Hepatocyte (in vitro differentiated cells): ENCODE results near the gene USP32. TPM values are rescaled to one million over a fixed set of nuclear protein-coding genes. Genes with fewer than 3 reads are reported as not detected.

ENCODE experiments used
- DNase-seq: peaks from one replicate; pipeline ENCODE4 v3.0.0-alpha.2; 2016; ENCODE audit warnings: low spot score
- H2AFZ ChIP-seq: fragments of 200-600 bp; sonication (generic); 2 replicates; pipeline ENCODE4 v1.6.0; 2016; ENCODE audit warnings: antibody characterized with exemption, mild to moderate bottlenecking
- H3K27ac ChIP-seq: fragments of 200-600 bp; sonication (generic); 2 replicates; pipeline ENCODE4 v1.5.1; 2016; ENCODE audit warnings: mild to moderate bottlenecking
- H3K27me3 ChIP-seq: fragments of 200-600 bp; sonication (generic); 2 replicates; pipeline ENCODE4 v1.6.1; 2016
- H3K36me3 ChIP-seq: fragments of 200-600 bp; sonication (generic); replicated peaks from 2 replicates; pipeline ENCODE4 v1.5.1; 2016; ENCODE audit warnings: low read depth; ENCODE audit not compliant: insufficient read depth
- H3K4me1 ChIP-seq: fragments of 200-600 bp; sonication (generic); 2 replicates; pipeline ENCODE4 v1.5.1; 2016; ENCODE audit warnings: mild to moderate bottlenecking, moderate library complexity; ENCODE audit not compliant: insufficient read depth
- H3K4me2 ChIP-seq: fragments of 200-600 bp; sonication (generic); 2 replicates; pipeline ENCODE4 v1.6.0; 2016
- H3K4me3 ChIP-seq: fragments of 200-600 bp; sonication (generic); 2 replicates; pipeline ENCODE4 v1.5.1; 2016; ENCODE audit warnings: mild to moderate bottlenecking
- H3K79me2 ChIP-seq: fragments of 200-600 bp; sonication (generic); 2 replicates; pipeline ENCODE4 v1.6.0; 2017; ENCODE audit warnings: mild to moderate bottlenecking
- H3K9me2 ChIP-seq: fragments of 200-600 bp; sonication (generic); replicated peaks from 2 replicates; pipeline ENCODE4 v1.6.0; 2017; ENCODE audit warnings: mild to moderate bottlenecking; ENCODE audit not compliant: insufficient read depth
- H3K9me3 ChIP-seq: fragments of 200-600 bp; sonication (generic); 2 replicates; pipeline ENCODE4 v1.5.1; 2016; ENCODE audit warnings: low read depth, mild to moderate bottlenecking
- H4K20me1 ChIP-seq: fragments of 200-600 bp; sonication (generic); 2 replicates; pipeline ENCODE4 v1.6.0; 2016; ENCODE audit warnings: mild to moderate bottlenecking; ENCODE audit not compliant: insufficient read depth, poor library complexity, severe bottlenecking
- CTCF ChIP-seq: fragments of 200-600 bp; sonication (generic); IDR thresholded peaks from 2 replicates; pipeline ENCODE4 v1.5.1; 2016; ENCODE audit warnings: antibody characterized with exemption, mild to moderate bottlenecking; ENCODE audit not compliant: poor library complexity
- EZH2 ChIP-seq: fragments of 200-600 bp; sonication (generic); IDR thresholded peaks from 2 replicates; pipeline ENCODE4 v1.6.1; 2016; ENCODE audit warnings: antibody characterized with exemption, mild to moderate bottlenecking, borderline replicate concordance
- EZH2phosphoT487 ChIP-seq: fragments of 200-600 bp; sonication (generic); IDR thresholded peaks from one replicate; pipeline ENCODE4 v1.6.1; 2018; ENCODE audit warnings: antibody characterized with exemption, mild to moderate bottlenecking, low read depth, moderate library complexity; ENCODE audit not compliant: unreplicated experiment, severe bottlenecking
- WGBS: methylation state at CpG from one replicate; pipeline ENCODE4 v1.1.6; 2016; ENCODE audit warnings: low lambda C conversion rate; ENCODE audit errors: missing lambda C conversion rate; 5-methylcytosine and 5-hydroxymethylcytosine counted together
- polyA plus RNA-seq: library from polyadenylated mRNA; unstranded; fragments of >200 nt; fragmentation: Nextera tagmentation; extraction: Ambion mirVana; gene quantifications from 2 replicates; pipeline ENCODE4 v1.2.1, GENCODE V29; 2016
- total RNA-seq: library from RNA; depleted of rRNA; stranded (reverse); fragments of >200 nt; gene quantifications from 2 replicates; pipeline ENCODE4 v1.2.3, GENCODE V29; 2014

USP32 gene
- total and polyA plus RNA-seq, 2 experiments from 2014 or later: 15.3 to 37.0 TPM

GRCh38 chr17:60158751-60159478 lies 233.0 kb downstream of the USP32 start:
- no peak overlapping the region for H2AFZ ChIP-seq
- H3K36me3 ChIP-seq: no peaks in the 10 kb centered on the region
- H3K79me2 ChIP-seq: no peaks in the 10 kb centered on the region
- H3K27ac ChIP-seq: no peak overlapping the region
- no peak overlapping the region for H3K4me3 ChIP-seq
- 31% methylated on average over 19 of the region's 19 CpGs for WGBS
- DNase-seq: peak; percentile 23
- TF ChIP-seq EZH2: no peak
- no peaks in the 10 kb centered on the region for H3K9me3 ChIP-seq
- H4K20me1 ChIP-seq: no peaks in the 10 kb centered on the region
- peak overlapping the region; percentile 29 for H3K4me2 ChIP-seq
- H3K4me1 ChIP-seq: no peaks in the 10 kb centered on the region
- no peaks in the 10 kb centered on the region for H3K9me2 ChIP-seq
- H3K27me3 ChIP-seq: peaks cover 17% of the 10 kb centered on the region

GRCh38 chr17:60157487-60158040 lies 234.4 kb downstream of the USP32 start:
- Histone ChIP-seq H3K27ac (no peak overlapping the region), H2AFZ (no peak overlapping the region), H3K4me2 (no peak overlapping the region), H3K9me3 (no peaks in the 10 kb centered on the region), H4K20me1 (no peaks in the 10 kb centered on the region), H3K36me3 (no peaks in the 10 kb centered on the region), H3K9me2 (no peaks in the 10 kb centered on the region), H3K4me1 (no peaks in the 10 kb centered on the region), H3K79me2 (no peaks in the 10 kb centered on the region), H3K4me3 (no peak overlapping the region), H3K27me3 (peaks cover 27% of the 10 kb centered on the region)
- no peak for TF ChIP-seq CTCF
- no peak for TF ChIP-seq EZH2phosphoT487
- TF ChIP-seq EZH2: no peak
- DNase-seq: peak; percentile 3
- WGBS: 82% methylated on average over 18 of the region's 18 CpGs

DNA sequence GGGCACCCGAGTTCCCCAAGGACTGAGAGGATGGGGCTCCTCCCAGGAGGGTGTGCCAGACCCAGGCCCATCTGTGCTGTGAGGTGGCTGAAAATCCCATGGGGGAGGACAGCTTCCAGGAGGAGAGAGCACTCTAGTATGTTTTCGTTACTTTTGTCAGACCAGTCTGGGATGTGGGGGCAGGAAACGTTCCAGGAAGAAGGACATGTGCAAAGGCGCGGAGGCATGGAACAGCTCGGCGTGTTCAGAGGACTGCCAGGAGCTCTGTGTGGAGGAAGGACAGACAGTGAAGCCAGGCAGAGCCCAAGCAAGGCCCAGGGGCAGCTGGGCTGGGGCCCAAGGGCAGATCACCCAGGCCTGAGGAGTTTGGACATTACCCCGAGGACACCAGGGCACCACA lies 235.2 kb downstream of the USP32 start:
- DNase-seq: no peak
- Histone ChIP-seq H3K4me2 (no peak overlapping the region), H2AFZ (no peak overlapping the region), H4K20me1 (no peaks in the 10 kb centered on the region), H3K9me3 (no peaks in the 10 kb centered on the region), H3K27me3 (peaks cover 35% of the 10 kb centered on the region), H3K9me2 (no peaks in the 10 kb centered on the region), H3K4me1 (no peaks in the 10 kb centered on the region), H3K4me3 (no peak overlapping the region), H3K79me2 (no peaks in the 10 kb centered on the region), H3K36me3 (no peaks in the 10 kb centered on the region), H3K27ac (no peak overlapping the region)
- 89% methylated on average over 8 of the region's 8 CpGs for WGBS
- TF ChIP-seq EZH2phosphoT487 (no peak), EZH2 (no peak), CTCF (no peak)

GRCh38 chr17:60155815-60156214 lies 236.1 kb downstream of the USP32 start:
- DNase-seq: no peak
- H3K79me2 ChIP-seq: no peaks in the 10 kb centered on the region
- no peaks in the 10 kb centered on the region for H3K36me3 ChIP-seq
- no peaks in the 10 kb centered on the region for H4K20me1 ChIP-seq
- no peaks in the 10 kb centered on the region for H3K9me3 ChIP-seq
- no peak overlapping the region for H3K4me3 ChIP-seq
- peaks cover 44% of the 10 kb centered on the region for H3K27me3 ChIP-seq
- no peak overlapping the region for H3K27ac ChIP-seq
- WGBS: 68% methylated on average over 9 of the region's 9 CpGs
- H2AFZ ChIP-seq: no peak overlapping the region
- H3K9me2 ChIP-seq: no peaks in the 10 kb centered on the region
- TF ChIP-seq EZH2 (no peak), EZH2phosphoT487 (no peak), CTCF (no peak)
- H3K4me1 ChIP-seq: peaks cover 5% of the 10 kb centered on the region
- H3K4me2 ChIP-seq: no peak overlapping the region
